ENCODE measurements around the gene SORCS2. TPM values are rescaled to one million over a fixed set of nuclear protein-coding genes. Genes with fewer than 3 reads are reported as not detected.

Gene SORCS2
- total RNA-seq, 4 donors from 2014 or later: 0.26 to 17.1 (median 2.9) TPM

DNA sequence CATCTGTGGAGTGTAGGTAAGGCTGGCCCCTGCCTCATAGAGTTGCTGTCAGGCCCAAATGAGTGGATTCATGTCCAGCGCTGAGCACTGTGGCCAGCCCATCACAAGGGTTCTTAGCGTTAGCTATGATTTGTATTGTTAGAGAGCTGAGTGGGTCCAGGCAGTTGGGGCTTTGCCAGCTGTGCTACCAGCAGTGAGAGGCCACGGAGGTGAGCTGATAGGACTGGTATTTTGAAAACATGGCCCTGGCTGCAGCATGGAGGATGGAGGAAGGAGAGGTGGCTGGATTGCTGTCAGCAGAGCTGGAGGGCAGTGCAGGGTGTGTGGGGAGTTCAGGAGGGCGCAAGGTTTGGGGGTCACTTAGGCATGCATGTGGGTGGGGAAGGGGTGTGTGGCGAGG, 172.6 kb downstream of the SORCS2 start:
- Histone ChIP-seq H3K27me3 (no peaks in the 10 kb centered on the region), H3K9me3 (no peaks in the 10 kb centered on the region), H3K36me3 (no peaks in the 10 kb centered on the region), H3K4me1 (no peaks in the 10 kb centered on the region), H3K4me3 (no peak overlapping the region), H3K27ac (no peak overlapping the region)
- TF ChIP-seq, protein P1, sequence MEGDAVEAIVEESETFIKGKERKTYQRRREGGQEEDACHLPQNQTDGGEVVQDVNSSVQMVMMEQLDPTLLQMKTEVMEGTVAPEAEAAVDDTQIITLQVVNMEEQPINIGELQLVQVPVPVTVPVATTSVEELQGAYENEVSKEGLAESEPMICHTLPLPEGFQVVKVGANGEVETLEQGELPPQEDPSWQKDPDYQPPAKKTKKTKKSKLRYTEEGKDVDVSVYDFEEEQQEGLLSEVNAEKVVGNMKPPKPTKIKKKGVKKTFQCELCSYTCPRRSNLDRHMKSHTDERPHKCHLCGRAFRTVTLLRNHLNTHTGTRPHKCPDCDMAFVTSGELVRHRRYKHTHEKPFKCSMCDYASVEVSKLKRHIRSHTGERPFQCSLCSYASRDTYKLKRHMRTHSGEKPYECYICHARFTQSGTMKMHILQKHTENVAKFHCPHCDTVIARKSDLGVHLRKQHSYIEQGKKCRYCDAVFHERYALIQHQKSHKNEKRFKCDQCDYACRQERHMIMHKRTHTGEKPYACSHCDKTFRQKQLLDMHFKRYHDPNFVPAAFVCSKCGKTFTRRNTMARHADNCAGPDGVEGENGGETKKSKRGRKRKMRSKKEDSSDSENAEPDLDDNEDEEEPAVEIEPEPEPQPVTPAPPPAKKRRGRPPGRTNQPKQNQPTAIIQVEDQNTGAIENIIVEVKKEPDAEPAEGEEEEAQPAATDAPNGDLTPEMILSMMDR (IDR thresholded peaks at IDR 0.05): no peak
- TF ChIP-seq POLR2A (IDR thresholded peaks at IDR 0.05): no peak
- intact Hi-C loops (cut with DNase I; ENCODE audit: low total_unique reads): no loop called here
- DNase-seq: no peak

DNA sequence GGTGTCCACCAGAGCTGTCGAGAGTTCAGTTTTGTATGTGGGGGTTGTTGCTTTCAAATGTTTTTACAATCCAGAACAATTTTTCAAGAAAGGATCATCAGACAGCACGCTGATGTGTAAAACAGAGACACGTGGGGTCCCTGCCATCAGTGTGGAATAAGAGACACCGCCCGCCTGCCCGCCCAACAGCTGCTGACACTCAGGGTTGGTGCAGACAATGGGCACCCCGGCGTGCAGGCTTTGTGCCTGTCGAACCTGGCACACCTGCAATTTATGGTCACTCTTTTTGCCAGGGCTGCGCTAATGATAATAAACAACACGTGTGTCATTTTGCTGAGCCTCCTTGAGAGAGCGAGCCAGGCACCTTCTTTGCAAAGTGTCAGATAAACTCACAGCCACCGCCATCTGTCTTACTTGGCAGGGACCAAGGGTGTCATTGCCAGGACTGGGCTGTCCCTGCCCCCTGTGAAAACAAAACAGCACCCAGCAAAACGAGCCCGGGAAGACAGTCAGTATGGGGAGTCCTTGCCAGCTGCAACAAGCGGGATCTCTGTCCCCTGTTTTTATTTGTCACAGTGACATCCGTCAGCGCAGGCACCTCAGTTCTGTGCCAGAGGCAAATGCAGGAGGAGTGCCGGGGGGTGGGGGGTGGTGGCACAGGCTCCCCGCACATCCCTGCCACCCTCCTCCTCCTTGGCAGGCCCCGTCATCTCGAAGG, 173.3 kb downstream of the SORCS2 start:
- Histone ChIP-seq H3K9me3 (no peaks in the 10 kb centered on the region), H3K36me3 (no peaks in the 10 kb centered on the region), H3K27ac (no peak overlapping the region), H3K4me1 (no peaks in the 10 kb centered on the region), H3K27me3 (no peaks in the 10 kb centered on the region), H3K4me3 (no peak overlapping the region)
- TF ChIP-seq, protein P1 (IDR thresholded peaks at IDR 0.05): no peak
- no peak for TF ChIP-seq POLR2A (IDR thresholded peaks at IDR 0.05)
- intact Hi-C loops (cut with DNase I; ENCODE audit: low total_unique reads): no loop called here
- no peak for DNase-seq

DNA sequence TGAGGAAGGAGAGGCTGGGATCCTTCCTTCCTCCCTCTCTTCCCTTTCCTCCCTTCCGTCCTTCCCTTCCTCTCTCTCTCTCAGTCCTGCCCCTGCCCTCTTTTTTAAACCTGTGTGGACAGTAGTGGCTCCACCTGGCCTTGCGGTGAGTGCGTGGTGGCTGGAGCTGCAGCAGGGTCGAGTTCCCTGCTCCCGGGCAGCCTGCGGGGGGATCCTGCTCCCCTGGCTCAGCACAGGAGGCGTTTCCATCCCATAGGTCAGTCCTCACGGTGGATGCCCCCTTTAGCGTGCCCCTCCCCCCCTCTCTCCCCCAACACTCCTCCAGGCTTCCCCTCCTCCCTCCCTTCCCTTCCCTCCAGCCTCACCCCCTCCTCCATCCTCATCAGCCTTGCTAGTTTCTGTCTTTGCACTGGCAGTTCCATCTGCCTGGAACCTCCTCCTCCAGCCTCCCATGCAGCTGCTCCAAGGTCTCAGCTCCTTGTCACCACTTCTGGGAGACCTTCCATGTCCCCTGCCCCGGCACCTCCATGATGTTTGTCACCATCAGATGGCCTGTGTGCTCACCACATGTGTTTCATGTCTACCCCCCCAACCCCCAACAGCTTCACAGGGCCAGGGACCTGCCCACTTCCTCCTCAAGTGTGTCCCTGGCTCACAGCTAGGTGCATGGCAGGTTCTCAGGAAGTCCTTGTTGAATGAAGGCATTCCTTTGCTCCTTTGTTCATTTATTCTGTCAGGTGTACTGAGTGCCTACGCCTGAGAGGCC, 174.0 kb downstream of the SORCS2 start:
- Histone ChIP-seq H3K36me3 (no peaks in the 10 kb centered on the region), H3K9me3 (no peaks in the 10 kb centered on the region), H3K4me3 (no peak overlapping the region), H3K27ac (no peak overlapping the region), H3K27me3 (no peaks in the 10 kb centered on the region), H3K4me1 (no peaks in the 10 kb centered on the region)
- TF ChIP-seq POLR2A (IDR thresholded peaks at IDR 0.05): no peak
- TF ChIP-seq, protein P1 (IDR thresholded peaks at IDR 0.05): no peak
- intact Hi-C loops (cut with DNase I; ENCODE audit: low total_unique reads): no loop called here
- no peak for DNase-seq

DNA sequence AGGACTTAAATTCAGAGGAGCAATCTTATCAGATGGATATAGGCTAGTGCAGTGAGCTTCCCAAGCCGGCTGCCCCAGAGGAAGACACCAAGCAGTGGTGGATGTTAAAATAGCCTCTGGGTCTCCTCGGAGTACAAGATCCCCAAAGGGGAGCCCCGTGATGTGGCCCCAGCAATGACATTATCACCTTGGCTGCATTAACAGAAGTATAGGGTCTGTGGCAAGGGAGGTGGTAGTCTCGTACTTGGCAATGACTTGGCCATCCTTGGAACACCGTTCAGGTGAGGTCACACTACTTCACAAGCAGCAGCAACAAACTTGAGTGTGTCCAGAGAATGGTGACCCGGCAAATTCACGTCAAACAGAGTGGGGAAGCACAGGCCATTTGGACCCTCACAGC, 174.6 kb downstream of the SORCS2 start:
- no peaks in the 10 kb centered on the region for H3K36me3 ChIP-seq
- no peaks in the 10 kb centered on the region for H3K4me1 ChIP-seq
- intact Hi-C loops (cut with DNase I; ENCODE audit: low total_unique reads): no loop called here
- no peak overlapping the region for H3K27ac ChIP-seq
- H3K27me3 ChIP-seq: no peaks in the 10 kb centered on the region
- no peak for DNase-seq
- no peak overlapping the region for H3K4me3 ChIP-seq
- TF ChIP-seq, protein P1 (IDR thresholded peaks at IDR 0.05): no peak
- TF ChIP-seq POLR2A (IDR thresholded peaks at IDR 0.05): no peak
- no peaks in the 10 kb centered on the region for H3K9me3 ChIP-seq

DNA sequence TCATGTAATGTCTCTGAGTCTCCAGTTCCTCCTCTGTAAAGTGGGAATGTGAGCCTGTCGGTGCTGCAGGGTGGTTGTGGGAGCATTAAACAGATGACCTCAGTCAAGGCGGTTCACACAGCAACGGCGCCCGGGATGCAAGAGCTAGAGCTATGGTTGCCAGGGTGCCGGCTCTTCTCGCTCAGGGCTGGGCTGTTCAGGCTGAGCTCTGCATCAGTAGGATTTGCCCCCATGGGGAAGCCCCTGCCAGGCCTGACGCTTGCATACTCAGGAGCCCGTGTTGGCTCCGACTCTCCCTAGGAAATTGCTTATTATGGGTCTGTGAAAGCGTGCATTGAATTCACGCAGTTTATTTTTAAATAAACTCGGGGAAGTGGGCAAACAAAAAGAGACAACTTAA, 175.1 kb downstream of the SORCS2 start:
- Histone ChIP-seq H3K27me3 (no peaks in the 10 kb centered on the region), H3K9me3 (no peaks in the 10 kb centered on the region), H3K4me1 (no peaks in the 10 kb centered on the region), H3K4me3 (no peak overlapping the region), H3K27ac (no peak overlapping the region), H3K36me3 (no peaks in the 10 kb centered on the region)
- intact Hi-C loops (cut with DNase I; ENCODE audit: low total_unique reads): no loop called here
- DNase-seq: no peak
- TF ChIP-seq POLR2A (IDR thresholded peaks at IDR 0.05): no peak
- TF ChIP-seq, protein P1 (IDR thresholded peaks at IDR 0.05): no peak

Data from uterus (tissue), 4 donors.